Measurements from ENCODE around the gene TEX30. TPM values are rescaled to one million over a fixed set of nuclear protein-coding genes. Genes with fewer than 3 reads are reported as not detected.

The TEX30 gene
- total RNA-seq, 1 experiment from 2014 or later: 13.1 TPM

- Histone ChIP-seq H4K8ac (replicated peaks; ENCODE audit: insufficient read length, low read depth, low read length) (no peak overlapping the region), H3K18ac (ENCODE audit: insufficient read length, low read depth, low read length) (no peak overlapping the region)
Observed at GRCh38 chr13:102815788-102816187, 42.2 kb upstream of the TEX30 start.

More at GRCh38 chr13:102815788-102816187, 42.2 kb upstream of the TEX30 start:
- Histone ChIP-seq H3K56ac (ENCODE audit: insufficient read length, low read depth, low read length) (no peak overlapping the region), H2BK15ac (ENCODE audit: low read depth, low read length) (no peak overlapping the region), H3T11ph (ENCODE audit: low read length) (no peak overlapping the region), H4K91ac (ENCODE audit: insufficient read length, low read depth, low read length) (no peak overlapping the region), H3K79me2 (ENCODE audit: insufficient read depth, low read length) (no peaks in the 10 kb centered on the region), H2BK120ac (ENCODE audit: low read depth, low read length, poor library complexity, severe bottlenecking) (no peak overlapping the region), H4K5ac (ENCODE audit: insufficient read length, low read depth, low read length) (no peak overlapping the region), H3K79me1 (ENCODE audit: insufficient read depth, low read depth, low read length, poor library complexity, severe bottlenecking) (no peaks in the 10 kb centered on the region), H3K23me2 (ENCODE audit: insufficient read length, low read depth, low read length, poor library complexity, severe bottlenecking) (no peaks in the 10 kb centered on the region), H3K9ac (ENCODE audit: extremely low read depth, insufficient read length, low read length) (no peak overlapping the region), H2AFZ (ENCODE audit: low read length) (no peak overlapping the region), H2BK12ac (ENCODE audit: insufficient read length, low read depth, low read length) (no peak overlapping the region), H3K4me1 (ENCODE audit: insufficient read depth, low read length) (no peaks in the 10 kb centered on the region; the same call in 1 of the 2 replicates), H3K27ac (ENCODE audit: insufficient read length, low read depth, low read length) (no peak overlapping the region), H3K9me3 (ENCODE audit: control insufficient read depth, low read depth, low read length) (no peaks in the 10 kb centered on the region), H3K27me3 (ENCODE audit: insufficient read depth, low read length) (no peaks in the 10 kb centered on the region), H4K20me1 (ENCODE audit: control insufficient read depth, insufficient read depth, insufficient read length) (no peaks in the 10 kb centered on the region), H3K4me2 (ENCODE audit: insufficient read depth, insufficient read length, low read length) (no peak overlapping the region), H3K23ac (ENCODE audit: insufficient read length, low read depth, low read length) (no peak overlapping the region), H2BK20ac (ENCODE audit: low read depth, low read length, poor library complexity, severe bottlenecking) (no peak overlapping the region), H2BK5ac (ENCODE audit: insufficient read length, low read length) (no peak overlapping the region), H2AK5ac (ENCODE audit: insufficient read length, low read length) (no peak overlapping the region), H3K4ac (ENCODE audit: low read depth, low read length) (no peak overlapping the region), H3K14ac (ENCODE audit: insufficient read depth, low read length) (no peak overlapping the region)
- peaks cover 4 to 14% (median 7%) of the 10 kb centered on the region in 3 experiments; a peak in 5 of 7 replicates for H3K36me3 Mint-ChIP-seq (ENCODE audit: insufficient read depth in 1 of 3, low read depth in 3 of 3)
- H3K4me3 Mint-ChIP-seq: no peak overlapping the region
- peaks cover 3 to 9% of the 10 kb centered on the region in 2 experiments; a peak in 3 of 5 replicates for H3K9me3 Mint-ChIP-seq
- H3K27ac Mint-ChIP-seq: no peak overlapping the region; a peak in 1 of 7 replicates
- H3K27me3 Mint-ChIP-seq (ENCODE audit: low read depth): no peaks in the 10 kb centered on the region
- no peak for TF ChIP-seq CTCF (conservative IDR thresholded peaks at IDR 0.05)
- peaks cover 0 to 3% of the 10 kb centered on the region in 2 experiments; a peak in 2 of 4 replicates for H3K4me1 Mint-ChIP-seq
- no CpG with 5 or more reads among the region's 5 CpGs for WGBS (ENCODE audit: extremely low coverage, insufficient read length, low lambda C conversion rate)
- no peak for DNase-seq

Measured in H9 (cell line).